ENCODE data around the gene PPP2R3A. TPM values are rescaled to one million over a fixed set of nuclear protein-coding genes. Genes with fewer than 3 reads are reported as not detected.

Gene PPP2R3A
- total RNA-seq, 1 donor from 2014 or later = 35.0 TPM

DNA sequence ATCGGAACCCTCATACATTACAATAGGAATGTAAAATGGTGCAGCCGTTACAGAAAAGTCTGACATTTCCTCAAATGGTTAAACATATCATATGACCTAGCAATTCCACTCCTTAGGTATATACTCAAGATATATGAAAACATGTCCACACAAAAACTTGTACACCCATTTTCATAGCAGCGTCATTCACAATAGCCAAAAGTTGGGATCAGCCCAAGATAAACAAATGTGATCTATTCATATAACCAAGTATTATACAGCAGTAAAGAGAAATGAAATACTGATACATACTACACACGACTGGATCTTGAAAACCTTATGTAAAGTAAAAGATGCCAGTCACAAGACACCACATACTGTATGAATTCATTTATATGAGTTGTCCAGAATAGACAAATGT lies 128.2 kb downstream of the PPP2R3A start:
- Mint-ChIP-seq H3K36me3 (ENCODE audit: insufficient read depth) (peaks cover 42% of the 10 kb centered on the region), H3K4me3 (ENCODE audit: low read depth) (no peak overlapping the region), H3K27me3 (no peaks in the 10 kb centered on the region)

DNA sequence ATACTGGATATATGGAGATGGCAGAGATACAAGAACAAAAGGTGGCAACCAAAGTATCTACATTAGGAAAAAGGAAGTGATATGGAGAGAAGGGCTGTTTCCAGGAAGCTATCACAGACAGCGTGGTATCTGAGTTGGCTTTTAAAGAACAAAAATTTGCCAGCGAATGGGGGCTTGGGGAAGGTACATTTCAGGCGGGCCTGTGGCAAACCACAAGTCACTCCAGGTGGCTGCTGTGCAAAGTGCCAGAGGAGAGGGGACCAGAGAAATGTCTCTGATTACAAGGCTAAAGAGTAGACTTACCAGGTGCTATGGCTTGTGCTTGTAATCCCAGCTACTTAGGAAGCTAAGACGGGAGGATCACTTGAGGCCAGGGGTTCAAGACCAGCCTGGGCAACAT lies 139.5 kb downstream of the PPP2R3A start:
- no peak for DNase-seq (ENCODE audit: low spot score, unreplicated experiment)
- Mint-ChIP-seq H3K4me3 (ENCODE audit: low read depth) (no peak overlapping the region), H3K27ac (no peak overlapping the region), H3K4me1 (ENCODE audit: low read depth) (no peaks in the 10 kb centered on the region), H3K27me3 (no peaks in the 10 kb centered on the region), H3K9me3 (ENCODE audit: low read depth) (no peaks in the 10 kb centered on the region), H3K36me3 (ENCODE audit: insufficient read depth) (peaks cover 28% of the 10 kb centered on the region)
- TF ChIP-seq CTCF (IDR thresholded peaks at IDR 0.05; ENCODE audit: unreplicated experiment) = no peak

More for the DNA sequence above, 128.2 kb downstream of the PPP2R3A start:
- Mint-ChIP-seq H3K27ac (no peak overlapping the region), H3K9me3 (ENCODE audit: low read depth) (peaks cover 8% of the 10 kb centered on the region), H3K4me1 (ENCODE audit: low read depth) (no peaks in the 10 kb centered on the region)
- TF ChIP-seq CTCF (IDR thresholded peaks at IDR 0.05; ENCODE audit: unreplicated experiment) = no peak
- no peak for DNase-seq (ENCODE audit: low spot score, unreplicated experiment)

DNA sequence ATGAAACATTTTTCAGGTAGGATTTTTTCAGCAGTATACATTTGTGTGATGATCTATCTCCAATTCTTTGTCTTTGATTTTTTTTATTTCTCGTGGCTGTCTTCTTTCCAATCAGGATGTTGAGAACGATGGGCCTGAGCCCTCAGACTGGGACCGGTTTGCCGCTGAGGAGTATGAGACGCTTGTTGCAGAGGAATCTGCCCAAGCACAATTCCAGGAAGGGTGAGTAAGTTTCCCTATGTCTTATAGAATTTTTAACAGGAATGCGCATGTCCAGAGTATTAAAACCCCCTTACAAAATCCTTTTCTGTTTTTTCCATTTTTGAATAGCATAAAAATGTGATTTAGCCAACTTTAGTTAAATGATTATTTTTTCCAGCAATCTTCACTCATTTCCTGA lies 140.6 kb downstream of the PPP2R3A start:
- TF ChIP-seq CTCF (IDR thresholded peaks at IDR 0.05; ENCODE audit: unreplicated experiment) = no peak
- Mint-ChIP-seq H3K4me3 (ENCODE audit: low read depth) (no peak overlapping the region), H3K27me3 (no peaks in the 10 kb centered on the region), H3K9me3 (ENCODE audit: low read depth) (no peaks in the 10 kb centered on the region), H3K36me3 (ENCODE audit: insufficient read depth) (peaks cover 26% of the 10 kb centered on the region), H3K4me1 (ENCODE audit: low read depth) (no peaks in the 10 kb centered on the region), H3K27ac (no peak overlapping the region)
- DNase-seq (ENCODE audit: low spot score, unreplicated experiment) = no peak

GRCh38 chr3:136109499-136109898 lies 144.0 kb downstream of the PPP2R3A start:
- Mint-ChIP-seq H3K27ac (no peak overlapping the region), H3K9me3 (ENCODE audit: low read depth) (peaks cover 10% of the 10 kb centered on the region), H3K4me1 (ENCODE audit: low read depth) (no peaks in the 10 kb centered on the region), H3K4me3 (ENCODE audit: low read depth) (no peak overlapping the region), H3K36me3 (ENCODE audit: insufficient read depth) (peaks cover 49% of the 10 kb centered on the region), H3K27me3 (no peaks in the 10 kb centered on the region)
- no peak for TF ChIP-seq CTCF (IDR thresholded peaks at IDR 0.05; ENCODE audit: unreplicated experiment)
- no peak for DNase-seq (ENCODE audit: low spot score, unreplicated experiment)

GRCh38 chr3:136110481-136110880 lies 145.0 kb downstream of the PPP2R3A start:
- Mint-ChIP-seq H3K36me3 (ENCODE audit: insufficient read depth) (peaks cover 54% of the 10 kb centered on the region), H3K4me1 (ENCODE audit: low read depth) (no peaks in the 10 kb centered on the region)

More at GRCh38 chr3:136110481-136110880, 145.0 kb downstream of the PPP2R3A start:
- Mint-ChIP-seq H3K27ac (no peak overlapping the region), H3K4me3 (ENCODE audit: low read depth) (no peak overlapping the region), H3K9me3 (ENCODE audit: low read depth) (peaks cover 13% of the 10 kb centered on the region), H3K27me3 (no peaks in the 10 kb centered on the region)
- DNase-seq (ENCODE audit: low spot score, unreplicated experiment) = no peak
- TF ChIP-seq CTCF (IDR thresholded peaks at IDR 0.05; ENCODE audit: unreplicated experiment) = no peak
